ENCODE results near the gene KRTAP6-3. TPM values are rescaled to one million over a fixed set of nuclear protein-coding genes. Genes with fewer than 3 reads are reported as not detected.

Gene KRTAP6-3
- total RNA-seq, 1 donor: not detected

DNA sequence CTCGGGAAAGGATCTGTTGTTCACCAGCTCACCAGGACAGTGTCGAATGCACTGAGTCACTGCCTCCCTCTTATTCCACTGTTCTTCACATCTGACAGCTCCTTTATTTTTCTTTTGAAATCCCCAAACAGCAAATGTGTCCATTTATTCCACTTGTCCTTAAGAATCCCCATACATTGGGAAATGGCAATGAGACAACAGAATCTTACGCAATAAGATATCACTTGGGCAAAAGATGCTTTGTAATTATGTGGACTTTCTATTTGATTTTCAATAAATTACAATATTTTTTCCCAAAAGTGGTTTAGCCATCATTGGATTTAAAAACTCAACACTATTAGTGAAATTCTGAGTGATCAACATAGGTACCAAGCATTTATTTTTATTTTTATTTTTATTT, 46.4 kb downstream of the KRTAP6-3 start:
- DNase-seq (ENCODE audit: low read depth): no peak
- no peak for TF ChIP-seq CTCF (IDR thresholded peaks at IDR 0.05; ENCODE audit: insufficient read depth, low read length)
- no peak overlapping the region for H3K4me3 ChIP-seq (ENCODE audit: low read depth, low read length)

GRCh38 chr21:30642564-30642963, 50.3 kb downstream of the KRTAP6-3 start, which contains the start of gene KRTAP20-3:
Gene KRTAP20-3 (plus strand): TSS chr21:30642864.
- no peak for TF ChIP-seq CTCF (IDR thresholded peaks at IDR 0.05; ENCODE audit: insufficient read depth, low read length)
- no peak within 1 kb of the TSS for H3K4me3 ChIP-seq (ENCODE audit: low read depth, low read length)
- DNase-seq (ENCODE audit: low read depth): no peak

Small RNA genes within 50 kb of the gene (small RNA-seq; reads per million reads assigned to genes)
- not detected for gene KRTAP20-1
- not detected for gene KRTAP20-3
- not detected for gene KRTAP20-4
- gene KRTAP22-1: not detected
- gene KRTAP22-2: not detected

Other genes with a start within 250 kb of the KRTAP6-3 start
- gene KRTAP23-1, start 243.8 kb upstream of the KRTAP6-3 start, total RNA-seq (ENCODE audit: low replicate concordance): not detected in 2 replicates
- gene KRTAP13-2, start 220.2 kb upstream of the KRTAP6-3 start, total RNA-seq (ENCODE audit: low replicate concordance): not detected in 2 replicates
- not detected in 2 replicates for gene KRTAP13-1, start 196.4 kb upstream of the KRTAP6-3 start, total RNA-seq (ENCODE audit: low replicate concordance)
- gene KRTAP13-3, start 166.5 kb upstream of the KRTAP6-3 start, total RNA-seq (ENCODE audit: low replicate concordance): not detected in 2 replicates
- not detected in 2 replicates for gene KRTAP13-4, start 162.2 kb upstream of the KRTAP6-3 start, total RNA-seq (ENCODE audit: low replicate concordance)
- not detected in 2 replicates for gene KRTAP15-1, start 152.2 kb upstream of the KRTAP6-3 start, total RNA-seq (ENCODE audit: low replicate concordance)
- not detected in 2 replicates for gene KRTAP19-1, start 112.1 kb upstream of the KRTAP6-3 start, total RNA-seq (ENCODE audit: low replicate concordance)
- gene KRTAP19-2, start 105.0 kb upstream of the KRTAP6-3 start, total RNA-seq (ENCODE audit: low replicate concordance): not detected in 2 replicates
- gene KRTAP19-3, start 100.4 kb upstream of the KRTAP6-3 start, total RNA-seq (ENCODE audit: low replicate concordance): not detected in 2 replicates
- not detected in 2 replicates for gene KRTAP19-4, start 95.3 kb upstream of the KRTAP6-3 start, total RNA-seq (ENCODE audit: low replicate concordance)
- gene KRTAP19-5, start 90.3 kb upstream of the KRTAP6-3 start, total RNA-seq (ENCODE audit: low replicate concordance): not detected in 2 replicates
- gene KRTAP19-6, start 50.6 kb upstream of the KRTAP6-3 start, total RNA-seq (ENCODE audit: low replicate concordance): not detected in 2 replicates
- gene KRTAP19-7, start 31.1 kb upstream of the KRTAP6-3 start, total RNA-seq (ENCODE audit: low replicate concordance): not detected in 2 replicates
- gene KRTAP22-2, start 2.0 kb upstream of the KRTAP6-3 start, total RNA-seq (ENCODE audit: low replicate concordance): not detected in 2 replicates
- gene KRTAP6-2, start 6.5 kb downstream of the KRTAP6-3 start, total RNA-seq (ENCODE audit: low replicate concordance): not detected in 2 replicates
- not detected in 2 replicates for gene KRTAP22-1, start 8.6 kb downstream of the KRTAP6-3 start, total RNA-seq (ENCODE audit: low replicate concordance)
- not detected in 2 replicates for gene KRTAP6-1, start 21.5 kb downstream of the KRTAP6-3 start, total RNA-seq (ENCODE audit: low replicate concordance)
- gene KRTAP20-1, start 24.0 kb downstream of the KRTAP6-3 start, total RNA-seq (ENCODE audit: low replicate concordance): not detected in 2 replicates
- gene KRTAP20-4, start 28.2 kb downstream of the KRTAP6-3 start, total RNA-seq (ENCODE audit: low replicate concordance): not detected in 2 replicates
- gene KRTAP20-2, start 42.8 kb downstream of the KRTAP6-3 start, total RNA-seq (ENCODE audit: low replicate concordance): not detected in 2 replicates
- gene KRTAP20-3, start 50.4 kb downstream of the KRTAP6-3 start, total RNA-seq (ENCODE audit: low replicate concordance): not detected in 2 replicates
- gene KRTAP21-3, start 126.3 kb downstream of the KRTAP6-3 start, total RNA-seq (ENCODE audit: low replicate concordance): not detected in 2 replicates
- gene KRTAP21-2, start 154.8 kb downstream of the KRTAP6-3 start, total RNA-seq (ENCODE audit: low replicate concordance): not detected in 2 replicates
- not detected in 2 replicates for gene KRTAP21-1, start 163.0 kb downstream of the KRTAP6-3 start, total RNA-seq (ENCODE audit: low replicate concordance)
- gene KRTAP8-1, start 220.8 kb downstream of the KRTAP6-3 start, total RNA-seq (ENCODE audit: low replicate concordance): not detected in 2 replicates
- gene KRTAP7-1, start 237.3 kb downstream of the KRTAP6-3 start, total RNA-seq (ENCODE audit: low replicate concordance): not detected in 2 replicates

All from fibroblast of the aortic adventitia (primary cell).